T47D (cell line): Measurements from ENCODE around the gene KIF6.

Experiments used
- DNase-seq, 2 experiments: peaks; one replicate each; pipeline versions ENCODE4 v3.0.0 to v3.0.0-alpha.2; 2011 to 2012; ENCODE audit warnings: low read depth in 1 of 2, low spot score in 1 of 2
- JUND ChIP-seq: IDR thresholded peaks from 2 replicates; pipeline ENCODE4 v1.6.1; 2012; ENCODE audit warnings: low read depth
- in situ Hi-C: cut with HindIII; loops from 2 replicates; pipeline ENCODE4 v1.10.0; 2016; ENCODE audit warnings: low sequenced_read_pairs, low pct_unique_long_range_greater_than_20kb

The KIF6 gene

GRCh38 chr6:39381550-39382140, 343.6 kb downstream of the KIF6 start:
- in situ Hi-C loops = no loop called here
- TF ChIP-seq JUND = no peak
- DNase-seq = no peak

GRCh38 chr6:39380837-39381549, 344.2 kb downstream of the KIF6 start:
- in situ Hi-C loops = no loop called here
- TF ChIP-seq JUND = no peak
- DNase-seq = no peak

- in situ Hi-C loops = no loop called here
- TF ChIP-seq JUND = no peak
- DNase-seq = no peak
Measured at GRCh38 chr6:39378960-39379425, 346.2 kb downstream of the KIF6 start.

- no peak for DNase-seq
- no peak for TF ChIP-seq JUND
- in situ Hi-C loops = no loop called here
Measured at GRCh38 chr6:39378175-39378959, 346.8 kb downstream of the KIF6 start.

GRCh38 chr6:39377539-39377950, 347.7 kb downstream of the KIF6 start:
- peak; percentile 62 to 76 for DNase-seq
- in situ Hi-C loops = no loop called here
- no peak for TF ChIP-seq JUND

GRCh38 chr6:39375405-39375804, 349.8 kb downstream of the KIF6 start:
- in situ Hi-C loops = no loop called here
- no peak for TF ChIP-seq JUND
- DNase-seq = no peak

- no peak for TF ChIP-seq JUND
- in situ Hi-C loops = no loop called here
- DNase-seq = no peak
Measured at GRCh38 chr6:39370390-39370789, 354.8 kb downstream of the KIF6 start.

GRCh38 chr6:39369987-39370386, 355.2 kb downstream of the KIF6 start:
- DNase-seq = peak in 1 of 2 experiments; percentile 7
- no peak for TF ChIP-seq JUND
- in situ Hi-C loops = no loop called here

GRCh38 chr6:39367700-39368099, 357.5 kb downstream of the KIF6 start:
- no peak for TF ChIP-seq JUND
- in situ Hi-C loops = no loop called here
- DNase-seq = no peak

- in situ Hi-C loops = no loop called here
Measured at GRCh38 chr6:39366931-39367618, 358.1 kb downstream of the KIF6 start.

GRCh38 chr6:39365281-39366074, 359.7 kb downstream of the KIF6 start:
- in situ Hi-C loops = no loop called here
- DNase-seq = no peak
- no peak for TF ChIP-seq JUND

More at GRCh38 chr6:39366931-39367618, 358.1 kb downstream of the KIF6 start:
- TF ChIP-seq JUND = no peak
- no peak for DNase-seq

GRCh38 chr6:39363280-39363679, 361.9 kb downstream of the KIF6 start:
- TF ChIP-seq JUND = no peak
- in situ Hi-C loops = no loop called here
- DNase-seq = no peak
